Globus pallidus (tissue), 1 donor: ENCODE results near the gene ITCH.
"Not testable (repeated sequence)": the region's sequence is repeated elsewhere in the genome, so short reads cannot be mapped to it uniquely, and the experiment has no call there.

Experiments used
- DNase-seq: peaks from one replicate; pipeline ENCODE4 v3.0.0-alpha.2; 2015; ENCODE audit warnings: low spot score

The ITCH gene

DNA sequence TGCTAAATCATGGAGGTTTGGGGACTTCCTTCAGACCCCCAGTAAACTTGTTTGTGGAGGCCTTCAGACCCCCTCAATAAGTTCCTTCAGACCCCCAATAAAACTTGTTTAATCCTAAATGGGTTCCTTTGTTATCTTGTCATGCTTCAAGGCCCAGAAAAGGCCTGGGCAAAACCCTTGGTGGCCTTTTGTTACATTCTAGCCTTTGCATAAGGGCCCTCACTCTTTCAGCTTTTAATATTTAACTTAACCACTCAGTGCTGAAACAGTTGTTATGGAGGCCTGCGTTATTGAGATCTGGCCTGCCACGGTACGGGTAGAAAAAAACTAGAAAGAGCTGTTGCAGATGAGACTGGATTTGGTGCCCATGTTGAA lies 148.8 kb downstream of the ITCH start:
- no peak for DNase-seq

DNA sequence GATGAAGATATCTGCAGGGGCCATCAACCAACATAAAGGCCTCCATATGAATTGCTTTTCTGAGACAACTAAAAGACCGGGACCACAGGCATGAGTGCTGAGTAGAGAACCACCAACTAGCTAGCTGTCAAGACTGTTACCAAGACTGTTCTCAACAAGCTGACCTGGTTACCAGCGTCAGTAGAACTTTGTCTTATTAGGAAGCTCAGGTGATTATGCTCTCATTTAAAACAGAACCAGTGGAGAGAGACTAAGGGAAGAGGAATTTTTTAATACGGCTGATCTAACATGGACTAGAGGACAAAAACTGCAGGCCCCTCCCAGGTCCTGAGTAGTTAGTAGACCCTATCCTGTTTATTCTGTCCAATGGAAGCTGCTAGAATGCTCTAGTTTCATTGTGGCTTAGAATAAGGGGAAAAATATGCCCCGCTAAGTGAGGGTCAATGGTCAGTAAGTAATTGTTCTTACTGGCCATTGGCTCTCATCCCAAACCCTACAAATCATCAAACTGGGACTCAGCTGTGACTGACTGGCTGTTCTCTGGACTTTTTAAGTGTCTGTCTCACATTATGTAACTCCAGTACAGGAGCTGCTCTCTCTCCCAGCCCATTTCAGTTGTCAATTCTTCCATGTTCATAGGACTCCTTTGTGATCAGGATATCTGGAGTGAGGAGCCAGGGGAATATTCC lies 149.3 kb downstream of the ITCH start:
- peak; percentile 79 for DNase-seq

DNA sequence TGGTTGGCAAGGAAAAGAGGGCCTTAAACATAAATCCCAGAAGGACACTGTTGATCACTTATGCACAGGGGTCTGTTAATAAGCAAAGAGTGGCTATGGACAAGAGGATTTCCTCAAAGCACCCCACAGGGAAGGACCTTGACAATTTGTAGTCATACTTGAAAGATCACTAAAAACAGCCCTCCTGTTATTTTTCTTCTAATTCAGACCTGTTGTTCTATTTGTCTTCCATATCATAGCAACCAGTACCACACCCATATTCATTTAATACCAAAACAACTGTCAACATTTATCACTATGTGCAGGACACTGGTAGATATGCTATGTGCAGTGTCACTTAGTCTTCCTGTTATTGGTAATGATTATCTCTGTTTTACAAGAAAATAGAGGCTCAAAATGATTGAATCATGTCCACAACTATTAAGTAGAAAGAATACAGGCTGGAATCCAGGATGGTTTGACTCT lies 149.9 kb downstream of the ITCH start:
- DNase-seq = no peak

DNA sequence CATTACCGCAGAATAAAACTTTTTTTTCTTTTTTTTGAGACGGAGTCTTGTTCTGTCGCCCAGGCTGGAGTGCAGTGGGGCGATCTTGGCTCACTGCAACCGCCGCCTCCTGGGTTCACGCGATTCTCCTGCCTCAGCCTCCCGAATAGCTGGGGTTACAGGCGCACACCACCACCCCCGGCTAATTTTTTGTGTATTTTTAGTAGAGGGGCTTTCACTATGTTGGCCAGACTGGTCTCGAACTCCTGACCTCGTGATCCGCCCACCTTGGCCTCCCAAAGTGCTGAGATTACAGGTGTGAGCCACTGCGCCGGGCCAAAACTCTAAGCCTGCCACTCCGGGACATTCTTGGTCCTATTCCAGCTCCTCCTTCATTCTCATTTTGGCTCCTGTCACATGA lies 151.0 kb downstream of the ITCH start:
- DNase-seq = not testable (repeated sequence)

DNA sequence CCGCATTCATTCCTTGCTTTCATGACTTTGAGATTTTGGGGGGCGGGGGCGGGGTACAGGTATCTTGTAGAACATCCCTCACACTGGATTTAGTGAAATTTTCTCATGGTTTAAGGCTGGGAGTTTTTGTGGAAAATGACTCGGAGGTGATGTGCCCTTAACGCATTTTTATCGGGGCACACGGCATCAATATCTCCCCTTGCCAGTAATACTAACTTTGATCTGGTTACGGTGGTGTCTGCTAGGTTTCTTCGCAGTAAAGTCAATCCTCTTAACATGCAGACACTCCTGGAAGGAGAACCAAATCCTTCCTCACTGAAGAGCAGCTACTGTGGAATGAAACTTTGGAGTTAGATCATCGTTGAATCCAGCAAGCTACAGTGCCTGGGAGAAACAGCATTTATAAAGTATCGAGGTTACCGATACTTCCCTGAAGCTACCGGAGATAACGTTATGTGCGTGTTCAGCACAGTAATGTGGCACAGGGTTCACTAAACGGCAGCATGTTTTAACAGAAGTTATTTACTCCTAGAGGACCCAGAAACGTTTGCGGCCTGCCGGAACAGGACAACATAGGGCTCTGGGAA lies 151.9 kb downstream of the ITCH start:
- DNase-seq = peak; percentile 33

DNA sequence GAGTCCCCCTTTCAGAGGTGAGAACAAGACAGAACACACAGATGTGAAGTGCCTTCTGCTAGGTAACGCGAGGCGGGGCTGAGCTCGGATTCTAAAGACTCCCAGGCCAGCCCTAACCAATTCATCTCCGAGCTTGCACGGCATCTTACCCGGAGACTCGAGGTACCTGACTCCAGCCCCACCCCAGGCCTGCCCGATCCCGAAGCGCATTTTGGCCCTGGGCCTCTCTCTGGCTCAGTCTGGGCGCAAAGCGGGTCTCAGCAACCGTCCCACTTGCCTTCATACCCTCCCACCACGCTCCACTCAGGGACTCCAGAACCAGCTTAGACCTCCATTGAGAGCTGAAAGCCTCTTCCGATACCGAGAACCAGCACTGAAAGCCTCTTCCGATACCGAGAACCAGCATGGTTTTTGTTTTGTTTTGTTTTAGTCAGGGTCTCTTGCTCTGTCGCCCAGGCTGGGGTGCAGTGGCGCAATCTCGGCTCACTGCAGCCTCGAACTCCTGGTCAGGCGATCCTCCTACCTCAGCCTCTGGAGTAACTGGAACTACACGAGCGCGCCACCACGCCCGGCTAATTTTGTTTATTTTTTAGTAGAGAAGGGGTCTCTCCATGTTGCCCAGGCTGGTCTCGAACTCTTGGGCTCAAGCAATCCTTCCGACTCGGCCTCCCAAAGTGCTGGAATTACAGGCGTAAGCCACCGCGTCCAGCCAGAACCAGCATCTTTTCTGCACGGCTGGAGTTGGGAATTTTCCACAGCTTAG lies 152.6 kb downstream of the ITCH start:
- DNase-seq = peak; percentile 45

DNA sequence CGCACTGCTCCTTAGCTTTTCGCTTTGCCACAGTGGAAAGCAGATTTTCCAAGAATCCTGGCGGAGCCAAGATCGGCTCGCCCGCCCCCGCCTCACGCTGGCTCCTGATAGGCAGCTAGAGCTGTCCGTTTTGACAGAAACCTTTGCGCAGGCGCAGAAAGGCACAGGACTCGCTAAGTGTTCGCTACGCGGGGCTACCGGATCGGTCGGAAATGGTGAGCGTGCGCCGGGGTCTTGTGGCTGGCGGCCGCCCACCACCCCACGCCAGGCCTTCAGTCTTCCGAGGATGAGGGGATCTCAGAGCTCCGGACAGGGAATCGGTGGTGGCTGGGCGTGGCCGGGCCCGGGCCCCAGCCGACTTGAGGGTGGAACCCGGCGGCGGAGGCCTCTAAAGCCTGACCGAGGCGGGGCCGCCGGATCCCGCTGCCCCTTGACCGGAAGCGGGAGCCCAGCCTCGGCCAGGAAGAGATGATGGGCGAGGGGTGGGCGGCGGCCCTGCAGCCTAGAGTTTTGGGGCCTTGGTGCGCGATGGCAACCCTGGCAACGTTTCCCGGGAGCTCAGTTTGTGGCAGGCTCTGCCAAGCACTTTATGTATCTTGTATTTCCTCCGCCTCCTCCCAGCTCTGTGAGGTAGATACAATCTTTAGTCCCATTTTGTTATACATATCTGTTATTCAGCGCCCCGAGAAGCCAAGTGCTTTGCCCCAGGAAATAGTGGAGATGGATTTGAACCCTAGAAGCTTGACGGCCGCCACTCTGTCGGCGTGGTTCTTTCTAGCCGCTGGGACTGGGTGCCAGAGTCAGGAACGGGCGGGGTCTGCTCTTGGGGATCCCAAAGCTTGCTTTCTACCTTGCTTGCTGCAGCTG lies 153.4 kb downstream of the ITCH start, which contains the start of gene DYNLRB1:
Gene DYNLRB1, plus strand, starts transcription at position 176 of the 867 bp plus-strand sequence. Its CDS starts 37 bp downstream, at position 213.
- DNase-seq = peak; percentile 95

DNA sequence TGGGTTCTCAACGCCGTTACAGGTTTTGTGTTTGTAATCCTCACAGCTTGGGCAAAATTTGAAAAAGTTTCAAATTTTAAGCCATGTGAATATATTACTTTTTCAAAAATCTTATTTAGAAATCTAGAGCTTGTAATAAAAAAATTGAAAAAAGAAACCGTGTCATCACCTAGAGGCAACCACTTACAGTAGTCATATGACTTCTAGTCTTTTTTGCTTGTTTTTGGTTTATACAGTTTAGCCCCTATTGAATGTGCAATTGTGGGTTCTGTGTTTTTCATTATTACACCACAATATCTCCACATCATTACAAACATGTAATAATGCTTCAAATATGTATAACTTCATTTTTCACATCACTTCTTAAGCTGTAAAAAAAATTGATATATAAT lies 154.0 kb downstream of the ITCH start:
- no peak for DNase-seq

DNA sequence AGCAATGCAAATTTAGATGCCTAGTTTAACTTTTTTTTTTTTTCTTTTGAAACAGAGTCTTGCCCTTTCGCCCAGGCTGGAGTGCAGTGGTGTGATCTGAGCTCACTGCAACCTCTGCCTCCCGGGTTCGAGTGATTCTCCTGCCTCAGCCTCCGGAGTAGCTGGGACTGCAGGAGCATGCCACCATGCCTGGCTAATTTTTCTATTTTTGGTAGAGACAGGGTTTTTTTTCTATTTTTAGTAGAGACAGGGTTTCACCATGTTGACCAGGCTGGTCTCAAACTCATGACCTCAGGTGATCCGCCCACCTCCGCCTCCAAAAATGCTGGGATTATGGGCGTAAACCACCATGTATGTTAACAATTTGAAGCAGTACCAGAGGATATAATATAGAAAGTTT lies 155.8 kb downstream of the ITCH start:
- not testable (repeated sequence) for DNase-seq

DNA sequence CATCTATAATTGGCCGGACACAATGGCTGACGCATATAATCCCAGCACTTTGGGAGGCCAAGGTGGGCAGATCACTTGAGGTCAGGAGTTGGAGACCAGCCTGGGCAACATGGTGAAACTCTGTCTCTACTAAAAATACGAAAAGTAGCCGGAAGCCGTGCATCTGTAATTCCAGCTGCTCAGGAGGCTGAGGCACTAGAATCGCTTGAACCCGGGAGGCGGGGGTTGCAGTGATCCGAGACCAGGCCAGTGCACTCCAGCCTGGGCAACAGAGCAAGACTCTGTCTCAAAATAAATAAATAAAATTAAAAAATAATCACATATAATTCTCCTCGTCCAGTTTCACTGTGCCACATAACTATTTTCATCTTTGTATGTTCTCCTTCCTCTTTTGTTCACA lies 156.8 kb downstream of the ITCH start:
- DNase-seq = not testable (repeated sequence)

DNA sequence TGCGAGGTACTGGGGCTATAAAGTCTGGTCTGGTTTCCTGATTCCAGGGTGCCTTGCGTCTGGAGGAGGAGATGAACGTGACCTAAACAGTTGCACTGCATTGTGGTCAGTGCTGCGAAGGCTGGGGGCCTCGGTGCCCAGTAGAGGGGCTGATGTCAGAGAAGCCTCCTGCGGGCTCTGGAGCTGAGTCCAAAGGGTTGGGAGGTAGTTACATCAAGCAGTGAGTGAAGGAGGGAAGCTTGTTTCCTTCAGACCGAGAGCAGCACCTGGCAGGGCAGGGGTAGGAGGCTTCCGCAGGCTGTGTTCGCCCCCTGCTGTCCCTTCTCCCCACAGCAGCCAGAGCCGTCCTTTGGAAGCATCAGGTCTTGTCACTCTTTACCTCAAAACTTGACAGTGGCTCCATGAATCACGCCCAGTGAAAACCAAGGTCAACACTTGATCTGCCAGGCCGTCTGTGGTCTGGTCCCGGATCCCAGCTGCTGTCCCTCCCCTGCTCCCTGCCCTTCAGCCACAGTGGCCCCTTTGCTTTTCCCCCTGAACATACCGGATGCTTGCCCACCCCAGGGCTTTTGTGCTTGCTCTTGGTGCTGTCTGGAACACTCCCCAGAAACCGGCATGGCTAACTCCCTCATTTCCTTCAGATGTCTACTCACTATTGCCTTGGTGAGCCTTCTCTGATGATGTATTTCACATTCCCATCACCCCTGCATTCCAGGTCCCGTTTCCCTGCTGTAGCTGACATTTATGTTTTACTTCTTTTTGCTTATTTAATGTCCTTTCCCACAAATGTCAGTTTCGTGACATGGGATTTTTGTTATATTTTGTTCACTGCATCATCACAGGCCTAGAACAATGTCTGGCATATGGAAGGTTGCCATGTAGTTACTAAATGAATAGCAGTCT lies 160.1 kb downstream of the ITCH start:
- peak; percentile 74 for DNase-seq

DNA sequence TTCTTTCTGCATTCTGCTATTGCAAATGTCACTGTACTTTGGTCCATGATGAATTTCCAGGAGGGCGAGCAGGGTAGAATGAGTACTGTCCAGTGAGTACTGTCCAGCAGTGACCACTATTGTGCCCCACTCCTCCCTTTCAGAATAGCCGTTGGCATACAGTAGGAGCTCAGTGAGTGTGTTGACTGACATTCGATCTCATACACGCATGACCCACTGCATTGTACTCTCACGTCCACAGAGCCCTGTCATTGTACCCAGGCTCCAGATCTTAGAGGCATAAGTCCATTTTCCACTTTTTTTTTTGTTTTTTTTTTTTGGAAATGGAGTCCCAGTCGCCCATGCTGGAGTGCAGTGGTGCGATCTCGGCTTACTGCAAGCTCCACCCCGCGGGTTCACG lies 161.4 kb downstream of the ITCH start:
- DNase-seq = peak; percentile 54

DNA sequence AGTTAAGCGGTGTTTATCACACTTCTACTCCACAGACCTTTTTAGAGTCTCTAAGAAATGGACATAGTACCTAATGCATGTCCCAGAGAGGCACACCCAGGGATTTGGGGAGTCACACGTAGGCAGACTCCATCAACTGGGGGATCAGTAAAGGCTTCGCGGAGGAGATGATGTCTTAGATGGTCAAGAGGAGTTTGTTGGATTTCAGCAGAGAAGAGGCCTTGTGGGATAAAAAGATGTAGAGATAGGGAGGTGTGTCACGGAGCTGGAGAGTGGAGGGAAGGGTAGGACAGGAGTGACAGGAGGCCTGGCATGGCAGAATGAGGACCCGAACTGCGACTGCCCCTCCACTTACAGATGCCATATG lies 162.3 kb downstream of the ITCH start:
- no peak for DNase-seq

DNA sequence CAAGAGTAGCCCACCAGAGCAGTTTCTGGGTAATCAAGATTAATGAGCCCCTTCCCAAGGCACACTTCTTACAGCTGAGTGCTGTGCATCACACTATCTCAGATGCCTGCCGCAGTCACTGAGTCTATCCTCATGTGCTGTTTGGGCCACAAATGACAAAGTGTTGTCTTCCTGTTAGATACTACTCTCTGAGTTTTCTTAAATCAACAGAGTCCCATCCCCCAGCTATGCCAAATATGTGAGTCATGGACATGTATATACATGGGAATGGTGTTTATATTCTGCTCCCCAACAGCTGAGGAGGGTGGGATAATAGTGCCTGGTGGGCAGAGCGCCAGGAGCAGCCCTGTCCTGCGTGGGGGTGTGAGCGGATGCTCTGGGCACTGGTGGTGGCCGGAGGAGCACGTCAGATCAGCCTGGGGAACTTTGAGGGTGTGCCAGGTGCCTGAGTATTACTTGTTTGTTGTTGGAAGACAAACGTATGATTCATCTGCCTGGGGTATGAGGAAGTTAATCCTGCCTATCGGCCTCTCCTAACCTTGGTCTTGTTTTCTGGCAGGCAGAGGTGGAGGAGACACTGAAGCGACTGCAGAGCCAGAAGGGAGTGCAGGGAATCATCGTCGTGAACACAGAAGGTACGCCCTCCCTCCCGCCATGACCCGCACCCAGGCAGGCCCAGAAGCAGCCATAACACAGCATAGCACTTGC lies 162.8 kb downstream of the ITCH start:
- DNase-seq = peak; percentile 70

DNA sequence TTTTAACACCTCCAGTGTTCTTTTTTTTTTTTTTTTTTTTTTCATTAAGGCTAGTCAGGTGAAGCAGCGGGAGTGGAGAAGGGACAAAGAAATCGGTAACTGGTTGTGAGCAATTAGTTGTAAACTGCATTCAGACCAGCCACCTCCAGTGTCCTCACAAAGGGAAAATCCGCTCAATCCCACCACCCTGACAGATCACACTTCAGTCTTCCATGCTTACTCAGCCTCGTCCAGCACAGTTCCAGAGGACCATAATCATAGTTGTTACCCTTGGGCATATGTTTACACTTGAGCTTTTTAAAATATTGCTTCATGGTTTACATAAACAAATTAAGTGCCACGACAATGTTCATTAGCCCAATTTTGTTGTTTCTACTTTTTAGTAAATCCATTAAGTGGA lies 163.4 kb downstream of the ITCH start:
- DNase-seq = peak; percentile 32

DNA sequence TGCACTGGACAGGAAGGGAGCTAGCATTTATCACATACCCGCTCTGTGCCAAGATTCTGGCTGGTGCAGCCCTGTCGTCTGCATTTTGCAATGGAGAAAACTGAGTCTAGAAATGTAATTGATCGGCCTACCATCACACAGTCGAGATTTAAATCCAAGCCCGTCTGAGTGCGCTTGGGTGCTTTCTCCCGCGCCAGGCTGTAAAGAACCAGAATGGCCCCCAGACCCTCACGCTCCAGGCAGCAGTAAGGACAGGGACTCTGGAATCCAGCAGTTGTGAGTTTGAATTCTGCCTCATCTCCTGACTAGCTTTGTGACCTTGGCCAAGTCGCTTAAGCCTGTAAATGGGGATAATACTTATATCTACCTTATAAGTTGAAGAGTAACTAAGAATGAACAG lies 163.9 kb downstream of the ITCH start:
- DNase-seq = no peak

DNA sequence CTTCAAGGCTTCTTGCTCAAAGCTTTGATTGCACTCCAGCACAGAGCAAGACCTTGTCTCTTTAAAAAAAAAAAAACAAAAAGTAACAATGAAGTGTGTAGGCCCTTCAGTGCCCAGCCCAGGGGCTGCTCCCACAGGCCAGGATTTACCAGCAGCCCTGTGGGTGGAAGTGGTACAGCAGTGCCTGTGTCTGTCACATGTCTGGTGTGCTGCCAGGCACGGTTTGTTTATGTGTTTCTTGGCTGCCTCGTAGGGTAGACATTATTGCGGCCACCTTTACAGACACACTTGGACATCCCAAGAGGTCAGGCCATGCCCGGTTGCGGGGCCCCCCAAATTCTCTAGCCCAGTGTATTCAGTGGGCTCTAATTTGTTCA lies 165.8 kb downstream of the ITCH start:
- peak; percentile 69 for DNase-seq

DNA sequence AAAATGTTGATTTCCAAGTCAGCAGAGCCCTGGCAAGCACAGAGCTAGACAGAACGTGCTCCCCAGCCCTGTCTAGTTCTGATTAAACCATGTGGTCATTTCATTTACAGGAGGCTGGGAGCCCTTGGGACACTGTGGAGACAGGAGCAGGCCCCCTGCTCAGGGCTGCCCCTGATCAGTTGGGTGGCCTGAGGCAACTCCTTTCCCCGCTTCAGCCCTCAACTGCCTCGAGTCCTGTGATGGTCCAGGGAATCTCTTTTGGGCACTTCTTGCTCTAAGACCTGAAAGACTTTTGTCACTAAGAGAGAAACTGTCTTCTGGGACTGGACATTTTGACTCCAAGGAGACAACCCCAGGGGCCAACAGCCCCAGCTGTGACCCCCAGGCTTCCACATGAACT lies 166.7 kb downstream of the ITCH start:
- no peak for DNase-seq

DNA sequence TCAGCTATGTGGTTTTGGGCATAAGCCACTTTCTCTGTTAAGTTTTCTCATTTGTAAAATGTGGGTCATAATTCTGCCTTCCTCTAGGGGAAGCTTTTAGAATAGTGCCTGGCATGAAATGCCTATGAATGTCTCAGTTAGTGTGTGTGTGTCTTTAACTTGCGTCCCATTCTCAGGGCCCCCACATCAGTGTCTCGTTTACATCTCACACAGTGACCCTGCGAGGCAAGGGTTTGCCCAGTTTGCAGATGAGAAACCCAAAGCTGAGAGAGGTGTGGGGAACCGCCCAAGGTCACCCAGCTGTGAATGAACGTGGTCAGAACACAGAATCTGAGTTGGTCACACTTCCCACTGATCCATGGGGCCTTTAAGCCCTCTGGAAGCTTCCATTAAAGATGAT lies 167.3 kb downstream of the ITCH start:
- no peak for DNase-seq

DNA sequence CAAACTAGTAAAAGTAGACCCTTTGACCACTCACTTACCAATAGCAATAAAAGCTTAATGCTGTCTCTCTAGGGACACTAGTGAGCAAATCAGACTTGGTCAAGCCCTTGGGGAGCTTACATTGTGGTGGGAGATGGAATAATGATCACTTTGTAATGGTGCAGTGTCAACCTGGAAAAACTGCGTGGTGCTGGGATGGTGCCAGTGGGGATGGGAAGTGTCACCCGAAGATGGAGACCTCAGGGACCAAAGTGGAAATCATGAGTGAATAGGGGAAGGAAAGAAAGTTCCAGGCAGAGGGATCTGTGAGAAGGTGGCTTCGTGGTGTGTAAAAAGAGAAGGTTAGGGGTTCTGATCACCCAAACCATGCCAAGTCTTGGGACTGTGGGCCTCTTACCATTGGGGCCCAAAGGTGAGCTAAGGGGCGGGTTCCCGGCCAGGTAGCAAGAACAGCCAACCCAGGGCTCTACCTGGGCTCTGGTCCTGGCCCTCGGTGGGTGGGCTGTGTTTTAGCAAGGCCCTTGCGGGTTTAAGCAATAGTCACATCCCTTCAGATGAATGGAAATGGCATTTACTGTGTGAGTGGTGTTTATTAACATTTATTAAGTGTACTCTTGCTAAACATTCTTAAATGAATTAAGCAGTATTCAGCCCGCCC lies 168.7 kb downstream of the ITCH start:
- no peak for DNase-seq
